ENCODE data around the gene PFKFB2.

Gene PFKFB2

GRCh38 chr1:207059881-207060280, 6.8 kb downstream of the PFKFB2 start:
- Histone ChIP-seq H3K4me3 (ENCODE audit: low read depth, low read length) (no peak overlapping the region), H3K9me3 (ENCODE audit: severe bottlenecking) (peaks cover 5% of the 10 kb centered on the region), H3K36me3 (no peaks in the 10 kb centered on the region), H3K27me3 (ENCODE audit: insufficient read depth, low read depth, severe bottlenecking) (peaks cover 91% of the 10 kb centered on the region), H3K27ac (no peak overlapping the region)
- no peak for TF ChIP-seq CTCF (IDR thresholded peaks at IDR 0.05; ENCODE audit: low read depth, low read length)
- no peak for DNase-seq

GRCh38 chr1:207060596-207060995, 7.5 kb downstream of the PFKFB2 start:
- no peak overlapping the region for H3K4me3 ChIP-seq (ENCODE audit: low read depth, low read length)
- H3K36me3 ChIP-seq = no peaks in the 10 kb centered on the region
- H3K27ac ChIP-seq = no peak overlapping the region
- TF ChIP-seq CTCF (IDR thresholded peaks at IDR 0.05; ENCODE audit: low read depth, low read length) = no peak
- H3K27me3 ChIP-seq (ENCODE audit: insufficient read depth, low read depth, severe bottlenecking) = peaks cover 91% of the 10 kb centered on the region
- H3K9me3 ChIP-seq (ENCODE audit: severe bottlenecking) = peaks cover 5% of the 10 kb centered on the region
- DNase-seq = no peak

GRCh38 chr1:207062058-207062457, 9.0 kb downstream of the PFKFB2 start:
- H3K4me3 ChIP-seq (ENCODE audit: low read depth, low read length) = no peak overlapping the region
- no peak for TF ChIP-seq CTCF (IDR thresholded peaks at IDR 0.05; ENCODE audit: low read depth, low read length)
- H3K9me3 ChIP-seq (ENCODE audit: severe bottlenecking) = peaks cover 5% of the 10 kb centered on the region
- peaks cover 91% of the 10 kb centered on the region for H3K27me3 ChIP-seq (ENCODE audit: insufficient read depth, low read depth, severe bottlenecking)
- no peak for DNase-seq
- no peaks in the 10 kb centered on the region for H3K36me3 ChIP-seq
- no peak overlapping the region for H3K27ac ChIP-seq

- no peak for TF ChIP-seq CTCF (IDR thresholded peaks at IDR 0.05; ENCODE audit: low read depth, low read length)
- H3K36me3 ChIP-seq = no peaks in the 10 kb centered on the region
- peaks cover 5% of the 10 kb centered on the region for H3K9me3 ChIP-seq (ENCODE audit: severe bottlenecking)
- H3K4me3 ChIP-seq (ENCODE audit: low read depth, low read length) = no peak overlapping the region
- no peak overlapping the region for H3K27ac ChIP-seq
- no peak for DNase-seq
- H3K27me3 ChIP-seq (ENCODE audit: insufficient read depth, low read depth, severe bottlenecking) = peaks cover 94% of the 10 kb centered on the region
These were observed 9.9 kb downstream of the PFKFB2 start for GRCh38 chr1:207063014-207063413.

- DNase-seq = no peak
- Histone ChIP-seq H3K27me3 (ENCODE audit: insufficient read depth, low read depth, severe bottlenecking) (peaks cover 94% of the 10 kb centered on the region), H3K4me3 (ENCODE audit: low read depth, low read length) (no peak overlapping the region), H3K9me3 (ENCODE audit: severe bottlenecking) (peaks cover 5% of the 10 kb centered on the region), H3K27ac (no peak overlapping the region), H3K36me3 (no peaks in the 10 kb centered on the region)
- no peak for TF ChIP-seq CTCF (IDR thresholded peaks at IDR 0.05; ENCODE audit: low read depth, low read length)
These were observed 11.5 kb downstream of the PFKFB2 start for GRCh38 chr1:207064561-207064960.

GRCh38 chr1:207067185-207067584, 14.1 kb downstream of the PFKFB2 start:
- no peak for TF ChIP-seq CTCF (IDR thresholded peaks at IDR 0.05; ENCODE audit: low read depth, low read length)
- no peaks in the 10 kb centered on the region for H3K36me3 ChIP-seq
- H3K27ac ChIP-seq = no peak overlapping the region
- no peak for DNase-seq
- peaks cover 2% of the 10 kb centered on the region for H3K9me3 ChIP-seq (ENCODE audit: severe bottlenecking)
- H3K4me3 ChIP-seq (ENCODE audit: low read depth, low read length) = no peak overlapping the region
- H3K27me3 ChIP-seq (ENCODE audit: insufficient read depth, low read depth, severe bottlenecking) = peaks cover 100% of the 10 kb centered on the region
